SIG-M5 treated with dmso at 0.1 percent for 504 hours (cell line): Measurements from ENCODE around the gene THSD8.

Source experiments
- DNase-seq: peaks from one replicate; lab custom pipeline; 2025; ENCODE audit not compliant: unreplicated experiment; lab: John Stamatoyannopoulos, UW

Gene THSD8

GRCh38 chr19:12801466-12802266, at the start of gene THSD8, which contains the start of gene PRDX2:
TSS of gene THSD8 (plus strand) at chr19:12802069. CDS start at chr19:12802072, 3 bp downstream.
TSS of gene PRDX2 (minus strand) at chr19:12801800. CDS start at chr19:12801261, 539 bp downstream.
- peak; percentile 69 for DNase-seq

GRCh38 chr19:12754465-12755196, 47.2 kb upstream of the THSD8 start:
- DNase-seq, result no peak

GRCh38 chr19:12756150-12756883, 45.6 kb upstream of the THSD8 start:
- DNase-seq, result no peak

- peak; percentile 7 for DNase-seq
These were observed 44.2 kb upstream of the THSD8 start for GRCh38 chr19:12757544-12758274.

- DNase-seq, result no peak
These were observed 42.2 kb upstream of the THSD8 start for GRCh38 chr19:12759686-12760085.

GRCh38 chr19:12763100-12763499, 38.8 kb upstream of the THSD8 start:
- DNase-seq, result no peak

GRCh38 chr19:12764698-12765097, 37.2 kb upstream of the THSD8 start:
- DNase-seq, result no peak

GRCh38 chr19:12766051-12766521, 35.8 kb upstream of the THSD8 start:
- DNase-seq, result peak; percentile 28

GRCh38 chr19:12767150-12767549, 34.7 kb upstream of the THSD8 start:
- no peak for DNase-seq

- no peak for DNase-seq
These were observed 34.2 kb upstream of the THSD8 start for GRCh38 chr19:12767666-12768065.

GRCh38 chr19:12769689-12770088, 32.2 kb upstream of the THSD8 start:
- no peak for DNase-seq

GRCh38 chr19:12770922-12771321, 30.9 kb upstream of the THSD8 start:
- no peak for DNase-seq

GRCh38 chr19:12772323-12772722, 29.5 kb upstream of the THSD8 start:
- DNase-seq, result no peak

- peak; percentile 14 for DNase-seq
These were observed 28.3 kb upstream of the THSD8 start for GRCh38 chr19:12773571-12773970.

GRCh38 chr19:12774588-12775555, 27.0 kb upstream of the THSD8 start, which contains the start of gene HOOK2:
TSS of gene HOOK2 (minus strand) at chr19:12775552. CDS start at chr19:12775449, 103 bp downstream.
- DNase-seq, result peak; percentile 60

- DNase-seq, result peak; percentile 71
These were observed 24.5 kb upstream of the THSD8 start for GRCh38 chr19:12777217-12778016.

GRCh38 chr19:12778017-12778904, 23.6 kb upstream of the THSD8 start:
- DNase-seq, result peak; percentile 35

- no peak for DNase-seq
These were observed 23.0 kb upstream of the THSD8 start for GRCh38 chr19:12778905-12779161.
